Karpas-422 (cell line): ENCODE measurements around the gene BACH2. TPM values are rescaled to one million over a fixed set of nuclear protein-coding genes. Genes with fewer than 3 reads are reported as not detected.

ENCODE experiments used
- DNase-seq: peaks from one replicate; pipeline ENCODE4 v3.0.0-alpha.2; 2015
- H2AFZ ChIP-seq: fragments of 200-600 bp; sonication (generic); 2 replicates; pipeline ENCODE4 v1.6.1; 2014; ENCODE audit warnings: antibody characterized with exemption, low read length, mixed read lengths
- H3K27ac ChIP-seq: fragments of 200-600 bp; sonication (generic); 2 replicates; pipeline ENCODE4 v1.5.1; 2014; ENCODE audit warnings: mild to moderate bottlenecking, low read length, moderate library complexity
- H3K27me3 ChIP-seq: fragments of 200-600 bp; sonication (generic); 2 replicates; pipeline ENCODE4 v1.6.1; 2014; ENCODE audit warnings: low read length, mixed read lengths
- H3K36me3 ChIP-seq: fragments of 200-600 bp; sonication (generic); 2 replicates; pipeline ENCODE4 v1.6.1; 2014; ENCODE audit warnings: low read length, mixed read lengths; ENCODE audit not compliant: insufficient read depth
- H3K4me1 ChIP-seq: fragments of 200-600 bp; sonication (generic); 2 replicates; pipeline ENCODE4 v1.6.1; 2014; ENCODE audit warnings: mild to moderate bottlenecking, low read length, mixed read lengths
- H3K4me2 ChIP-seq: fragments of 200-600 bp; sonication (generic); 2 replicates; pipeline ENCODE4 v1.6.1; 2014; ENCODE audit warnings: low read length, low read depth, mild to moderate bottlenecking; ENCODE audit not compliant: poor library complexity, severe bottlenecking
- H3K4me3 ChIP-seq: fragments of 200-600 bp; sonication (generic); 2 replicates; pipeline ENCODE4 v1.5.1; 2014; ENCODE audit warnings: mild to moderate bottlenecking, antibody characterized with exemption, low read length, mixed read lengths
- H3K79me2 ChIP-seq: fragments of 200-600 bp; sonication (generic); 2 replicates; pipeline ENCODE4 v1.6.1; 2014; ENCODE audit warnings: mild to moderate bottlenecking, low read length, mixed read lengths
- H3K9ac ChIP-seq: fragments of 200-600 bp; sonication (generic); 2 replicates; pipeline ENCODE4 v1.6.0; 2014; ENCODE audit warnings: low read length
- H3K9me2 ChIP-seq: fragments of 200-600 bp; sonication (generic), shearing (Covaris generic); replicated peaks from 2 replicates; pipeline ENCODE4 v1.6.0; 2014; ENCODE audit warnings: mild to moderate bottlenecking, low read length, moderate library complexity; ENCODE audit not compliant: insufficient read depth
- H3K9me3 ChIP-seq: fragments of 300-700, 200-600 bp; sonication (generic); 2 replicates; pipeline ENCODE4 v1.6.1; 2014; ENCODE audit warnings: low read length, mixed read lengths
- H4K20me1 ChIP-seq: fragments of 200-600 bp; sonication (generic); 2 replicates; pipeline ENCODE4 v1.6.1; 2014; ENCODE audit warnings: mild to moderate bottlenecking, antibody characterized with exemption, low read length, low read depth; ENCODE audit not compliant: insufficient read depth
- total RNA-seq: library from RNA; depleted of rRNA; stranded (reverse); fragments of >200 nt; shearing (Covaris generic); gene quantifications from 2 replicates; pipeline ENCODE4 v1.2.3, GENCODE V29; 2014; ENCODE audit warnings: low replicate concordance

Gene BACH2
- total RNA-seq, 1 experiment from 2014 or later, result 3.2 TPM

DNA sequence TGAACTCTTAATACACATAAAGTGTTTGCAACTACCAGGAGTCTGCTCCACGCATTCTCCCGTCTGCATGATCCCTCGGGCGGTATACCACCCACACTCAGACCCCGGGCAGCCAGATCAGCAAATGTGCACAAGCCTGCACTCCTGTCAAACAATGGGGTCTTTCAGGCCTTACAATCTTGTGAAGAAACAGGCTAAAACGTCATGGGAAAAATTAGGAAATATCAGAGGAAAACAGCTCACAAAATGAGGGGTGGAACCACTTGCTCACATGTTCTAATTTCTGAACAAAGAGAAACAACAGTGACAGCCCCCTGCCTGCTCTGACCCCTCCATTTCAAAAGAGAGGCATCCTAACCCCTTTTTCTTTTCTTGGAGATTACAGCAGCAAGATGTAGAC, 69.4 kb downstream of the BACH2 start:
- H3K27ac ChIP-seq, result no peak overlapping the region
- no peak for DNase-seq
- H2AFZ ChIP-seq, result no peak overlapping the region
- no peak overlapping the region for H3K9ac ChIP-seq
- H3K4me3 ChIP-seq, result no peak overlapping the region
- no peaks in the 10 kb centered on the region for H4K20me1 ChIP-seq
- no peaks in the 10 kb centered on the region for H3K36me3 ChIP-seq
- no peaks in the 10 kb centered on the region for H3K4me1 ChIP-seq
- no peaks in the 10 kb centered on the region for H3K27me3 ChIP-seq
- no peaks in the 10 kb centered on the region for H3K79me2 ChIP-seq
- H3K9me2 ChIP-seq, result no peaks in the 10 kb centered on the region
- H3K9me3 ChIP-seq, result no peaks in the 10 kb centered on the region
- no peak overlapping the region for H3K4me2 ChIP-seq

DNA sequence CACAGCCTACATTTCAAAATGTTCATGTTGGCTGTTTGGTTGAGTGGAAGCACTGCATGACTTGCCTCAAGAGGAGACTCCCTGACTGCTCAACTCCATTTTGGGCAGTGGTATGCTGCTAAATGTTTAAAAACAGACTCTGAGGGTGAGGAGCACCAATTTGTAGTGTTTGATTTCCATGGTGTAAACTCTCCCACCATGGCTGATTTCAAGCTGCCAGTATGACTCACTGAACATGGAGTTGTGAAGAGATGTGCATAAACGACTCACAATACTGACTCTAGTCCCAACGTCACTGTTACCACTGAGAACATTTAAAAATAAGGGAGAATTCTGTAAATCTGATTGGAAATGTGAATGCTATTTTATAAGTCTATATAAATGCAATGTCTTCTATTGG, 70.4 kb downstream of the BACH2 start:
- Histone ChIP-seq H4K20me1 (no peaks in the 10 kb centered on the region), H3K9ac (no peak overlapping the region), H3K9me3 (no peaks in the 10 kb centered on the region), H3K4me3 (no peak overlapping the region), H3K9me2 (no peaks in the 10 kb centered on the region), H3K27ac (no peak overlapping the region), H3K4me1 (peaks cover 3% of the 10 kb centered on the region), H3K36me3 (no peaks in the 10 kb centered on the region), H3K27me3 (no peaks in the 10 kb centered on the region), H3K79me2 (no peaks in the 10 kb centered on the region), H2AFZ (no peak overlapping the region), H3K4me2 (no peak overlapping the region)
- no peak for DNase-seq

DNA sequence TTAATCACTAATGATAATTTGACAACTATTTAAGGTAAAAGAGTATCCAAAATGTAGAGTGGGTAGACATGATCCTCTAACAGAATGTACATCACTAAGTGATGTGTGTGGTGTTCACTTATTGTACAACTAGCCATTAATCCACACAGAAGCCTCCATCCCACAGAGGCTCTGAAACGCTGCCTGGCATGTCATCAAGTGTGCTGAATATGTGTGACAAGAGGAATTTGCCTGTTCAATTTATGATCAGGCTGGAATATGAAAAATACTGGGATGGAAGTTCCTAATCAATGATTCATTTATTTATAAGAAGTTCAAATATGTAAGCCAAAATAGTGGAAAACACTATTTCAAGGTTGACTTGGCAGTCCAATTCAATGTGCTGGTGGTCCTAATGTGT, 72.4 kb downstream of the BACH2 start:
- Histone ChIP-seq H3K36me3 (no peaks in the 10 kb centered on the region), H3K9ac (no peak overlapping the region)

DNA sequence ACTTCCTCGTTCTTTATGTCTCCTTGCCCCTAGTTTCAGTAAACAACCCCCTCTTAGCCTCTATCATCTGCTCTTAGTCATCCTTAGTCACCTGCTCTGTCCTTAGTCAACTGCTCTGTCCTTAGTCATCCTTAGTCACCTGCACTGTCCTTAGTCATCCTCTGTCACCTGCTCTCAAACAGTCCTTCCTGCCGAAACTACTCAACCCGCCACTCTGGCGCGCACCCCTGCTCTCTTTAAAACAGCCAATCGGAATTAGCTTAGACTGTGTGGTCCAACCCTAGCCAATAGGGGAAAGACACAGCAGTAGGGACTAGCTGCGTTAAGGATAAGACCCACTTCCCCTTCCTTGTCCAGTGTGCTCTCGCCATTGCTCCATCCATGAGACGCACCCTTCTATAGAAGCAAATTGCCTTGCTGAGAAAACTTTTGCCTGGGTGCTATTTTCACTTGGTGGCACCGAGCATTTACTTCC, 73.9 kb downstream of the BACH2 start:
- Histone ChIP-seq H3K27me3 (no peaks in the 10 kb centered on the region), H3K4me3 (no peak overlapping the region), H2AFZ (no peak overlapping the region), H3K27ac (no peak overlapping the region), H4K20me1 (no peaks in the 10 kb centered on the region), H3K36me3 (no peaks in the 10 kb centered on the region), H3K9ac (no peak overlapping the region), H3K9me2 (no peaks in the 10 kb centered on the region), H3K9me3 (no peaks in the 10 kb centered on the region), H3K4me1 (peaks cover 21% of the 10 kb centered on the region), H3K79me2 (no peaks in the 10 kb centered on the region), H3K4me2 (no peak overlapping the region)
- no peak for DNase-seq

More for the DNA sequence above, 72.4 kb downstream of the BACH2 start:
- no peak overlapping the region for H3K27ac ChIP-seq
- H2AFZ ChIP-seq, result no peak overlapping the region
- no peak overlapping the region for H3K4me2 ChIP-seq
- no peaks in the 10 kb centered on the region for H4K20me1 ChIP-seq
- no peaks in the 10 kb centered on the region for H3K9me3 ChIP-seq
- H3K79me2 ChIP-seq, result no peaks in the 10 kb centered on the region
- no peak for DNase-seq
- no peaks in the 10 kb centered on the region for H3K9me2 ChIP-seq
- peaks cover 7% of the 10 kb centered on the region for H3K4me1 ChIP-seq
- H3K27me3 ChIP-seq, result no peaks in the 10 kb centered on the region
- H3K4me3 ChIP-seq, result no peak overlapping the region

DNA sequence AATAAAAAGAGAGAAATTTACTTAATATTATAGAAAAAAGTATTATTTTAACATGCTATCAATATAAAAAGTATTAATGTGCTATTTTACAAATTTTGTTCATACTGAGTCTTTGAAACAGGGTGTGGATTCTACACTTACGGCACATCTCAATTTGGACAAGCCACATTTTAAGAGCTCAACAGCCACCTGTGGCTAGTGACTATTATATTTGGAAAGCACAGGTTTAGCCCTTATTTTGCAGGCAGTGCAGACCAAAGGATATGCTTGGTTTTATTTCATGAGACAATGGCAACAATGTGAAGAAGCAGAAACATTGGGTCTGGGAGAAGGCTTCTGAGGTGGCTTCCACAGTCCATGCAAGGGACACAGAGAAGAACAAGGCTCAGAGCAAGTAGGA, 74.6 kb downstream of the BACH2 start:
- Histone ChIP-seq H3K4me1 (peaks cover 22% of the 10 kb centered on the region), H4K20me1 (no peaks in the 10 kb centered on the region), H2AFZ (no peak overlapping the region)

DNA sequence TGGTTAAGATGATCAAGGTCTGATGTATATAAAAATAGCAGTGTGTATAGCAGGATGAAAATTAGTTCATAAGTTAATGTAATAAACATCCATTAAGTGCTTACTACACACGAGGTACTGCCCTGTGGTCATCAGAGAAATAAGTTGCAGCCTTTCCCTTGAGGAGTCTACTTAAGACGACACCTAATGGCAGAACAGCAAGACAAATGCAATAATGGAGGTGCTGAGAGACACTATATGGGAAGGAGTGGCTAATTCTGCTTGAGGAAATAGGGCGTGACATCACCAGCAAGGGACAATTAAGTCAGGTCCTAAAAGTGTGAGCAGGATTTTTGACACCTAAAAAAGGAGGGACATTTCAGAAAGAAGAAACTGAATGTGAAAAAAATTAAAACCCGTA, 75.2 kb downstream of the BACH2 start:
- H3K36me3 ChIP-seq, result no peaks in the 10 kb centered on the region
- no peak overlapping the region for H3K27ac ChIP-seq
- no peaks in the 10 kb centered on the region for H3K9me3 ChIP-seq
- no peak overlapping the region for H3K4me2 ChIP-seq
- H2AFZ ChIP-seq, result peak overlapping the region; percentile 70; the same call in 1 of the 2 replicates
- no peaks in the 10 kb centered on the region for H3K9me2 ChIP-seq
- DNase-seq, result peak; percentile 49
- no peaks in the 10 kb centered on the region for H3K27me3 ChIP-seq
- no peaks in the 10 kb centered on the region for H4K20me1 ChIP-seq
- H3K4me1 ChIP-seq, result peaks cover 28% of the 10 kb centered on the region
- no peaks in the 10 kb centered on the region for H3K79me2 ChIP-seq
- no peak overlapping the region for H3K9ac ChIP-seq
- H3K4me3 ChIP-seq, result no peak overlapping the region

More for the DNA sequence above, 74.6 kb downstream of the BACH2 start:
- no peaks in the 10 kb centered on the region for H3K36me3 ChIP-seq
- H3K9me2 ChIP-seq, result no peaks in the 10 kb centered on the region
- no peaks in the 10 kb centered on the region for H3K9me3 ChIP-seq
- H3K27me3 ChIP-seq, result no peaks in the 10 kb centered on the region
- H3K4me3 ChIP-seq, result no peak overlapping the region
- no peaks in the 10 kb centered on the region for H3K79me2 ChIP-seq
- no peak overlapping the region for H3K4me2 ChIP-seq
- no peak for DNase-seq
- H3K9ac ChIP-seq, result no peak overlapping the region
- H3K27ac ChIP-seq, result no peak overlapping the region

DNA sequence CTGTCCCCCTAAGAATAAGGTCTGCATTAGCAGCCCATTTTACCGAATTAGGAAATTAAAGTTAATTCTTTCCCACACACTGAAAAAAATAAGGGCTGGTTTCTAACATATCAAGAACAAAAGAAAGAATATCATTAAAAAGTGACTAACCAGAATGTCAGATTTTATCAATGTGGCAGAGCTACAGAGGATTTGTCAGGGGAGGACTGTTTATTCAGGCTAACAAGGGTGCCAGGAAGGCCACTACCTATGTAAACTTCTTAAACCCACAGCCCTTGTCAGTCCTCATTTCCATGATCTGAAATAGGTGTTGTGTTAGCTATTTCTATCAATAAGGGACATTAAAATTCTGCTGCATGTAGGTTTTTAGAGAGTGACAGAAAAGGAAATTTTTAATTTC, 76.4 kb downstream of the BACH2 start:
- peaks cover 35% of the 10 kb centered on the region for H3K4me1 ChIP-seq
- no peak overlapping the region for H2AFZ ChIP-seq
- DNase-seq, result no peak
- no peaks in the 10 kb centered on the region for H3K27me3 ChIP-seq
- H3K9me3 ChIP-seq, result no peaks in the 10 kb centered on the region
- no peaks in the 10 kb centered on the region for H3K36me3 ChIP-seq
- no peaks in the 10 kb centered on the region for H4K20me1 ChIP-seq
- no peak overlapping the region for H3K9ac ChIP-seq
- H3K27ac ChIP-seq, result no peak overlapping the region
- H3K9me2 ChIP-seq, result no peaks in the 10 kb centered on the region
- H3K4me3 ChIP-seq, result no peak overlapping the region
- no peaks in the 10 kb centered on the region for H3K79me2 ChIP-seq
- no peak overlapping the region for H3K4me2 ChIP-seq

DNA sequence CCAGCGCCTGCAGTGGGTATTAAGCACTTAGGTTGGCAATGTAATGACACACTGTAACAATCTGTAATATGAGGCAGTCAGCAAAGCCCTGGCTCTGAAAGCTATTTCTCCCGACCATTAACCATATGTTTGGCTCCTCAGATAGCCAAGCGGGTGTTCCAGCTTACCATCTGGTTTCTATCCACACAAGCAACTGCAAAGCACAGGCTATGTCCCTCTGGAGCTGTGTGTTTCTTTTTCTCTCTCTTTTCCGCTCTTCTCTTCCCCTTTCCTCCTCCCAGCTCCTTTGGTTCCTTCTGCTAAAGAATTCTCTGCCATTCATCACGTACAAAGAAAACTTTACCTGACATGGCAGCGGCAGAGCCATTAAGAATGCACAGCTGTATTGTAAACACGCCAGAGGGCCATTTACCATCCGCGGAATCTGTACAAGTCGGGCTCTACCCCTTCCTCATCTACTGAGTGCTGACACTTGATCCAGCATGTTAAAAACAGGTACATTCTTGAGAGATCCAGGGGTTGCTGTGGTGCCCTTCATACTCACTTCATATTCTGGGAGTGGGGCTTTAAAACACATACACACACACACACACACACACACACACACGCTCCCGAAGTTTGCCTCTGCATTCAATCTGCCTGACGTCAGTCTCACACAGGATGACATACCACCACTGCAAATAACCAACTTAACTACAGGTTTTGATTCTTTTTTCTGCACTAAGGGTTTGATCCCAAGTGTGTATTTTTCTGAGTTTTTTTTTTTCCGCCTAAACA, 77.2 kb downstream of the BACH2 start:
- Histone ChIP-seq H3K27ac (no peak overlapping the region), H4K20me1 (no peaks in the 10 kb centered on the region), H3K4me1 (peaks cover 35% of the 10 kb centered on the region), H2AFZ (no peak overlapping the region; the same call in 1 of the 2 replicates), H3K79me2 (no peaks in the 10 kb centered on the region), H3K4me3 (no peak overlapping the region), H3K9me2 (no peaks in the 10 kb centered on the region), H3K27me3 (no peaks in the 10 kb centered on the region), H3K36me3 (no peaks in the 10 kb centered on the region), H3K9me3 (no peaks in the 10 kb centered on the region), H3K9ac (no peak overlapping the region), H3K4me2 (no peak overlapping the region)
- DNase-seq, result no peak
